Activated CD4-positive, alpha-beta T cell treated with anti-CD3 and anti-CD28 coated beads, Interleukin-2, amount 10 ng/mL, durations not matched to agents 7 days and 5 days (primary cell): ENCODE data around the gene ARHGAP30. TPM values are rescaled to one million over a fixed set of nuclear protein-coding genes. Genes with fewer than 3 reads are reported as not detected.
"Not testable (repeated sequence)": the region's sequence is repeated elsewhere in the genome, so short reads cannot be mapped to it uniquely, and the experiment has no call there.

Experiments used
- CTCF ChIA-PET: fragments of 350-600 bp; sonication (Branson Sonifier 250); formaldehyde crosslinking; loops from one replicate; lab custom pipeline; 2021; ENCODE audit warnings: antibody characterized with exemption; lab: Charles Lee
- POLR2A ChIA-PET: fragments of 350-600 bp; sonication (Branson Sonifier 250); formaldehyde crosslinking; loops from one replicate; lab custom pipeline; 2021; ENCODE audit warnings: antibody characterized with exemption; lab: Charles Lee
- DNase-seq: peaks from one replicate; pipeline ENCODE4 v3.0.0-alpha.2; 2020
- H3K27ac Mint-ChIP-seq: one replicate; pipeline ENCODE4 v1.8.0; 2021; ENCODE audit warnings: mild to moderate bottlenecking, moderate library complexity, mixed read lengths
- H3K27me3 Mint-ChIP-seq: one replicate; pipeline ENCODE4 v1.8.0; 2021; ENCODE audit warnings: mixed read lengths
- H3K36me3 Mint-ChIP-seq: one replicate; pipeline ENCODE4 v1.8.0; 2021; ENCODE audit warnings: low read depth, mixed read lengths
- H3K4me1 Mint-ChIP-seq: one replicate; pipeline ENCODE4 v1.8.0; 2021; ENCODE audit warnings: mixed read lengths
- H3K4me3 Mint-ChIP-seq: one replicate; pipeline ENCODE4 v1.8.0; 2021; ENCODE audit warnings: mild to moderate bottlenecking, moderate library complexity, mixed read lengths
- H3K9me3 Mint-ChIP-seq: one replicate; pipeline ENCODE4 v1.8.0; 2021; ENCODE audit warnings: mixed read lengths
- total RNA-seq, 2 experiments: library from RNA; stranded (reverse); gene quantifications; one replicate each; pipeline ENCODE4 v1.2.3, GENCODE V29; 2021

Gene ARHGAP30
- total RNA-seq, 2 experiments from 2014 or later = 244 to 304 TPM

DNA sequence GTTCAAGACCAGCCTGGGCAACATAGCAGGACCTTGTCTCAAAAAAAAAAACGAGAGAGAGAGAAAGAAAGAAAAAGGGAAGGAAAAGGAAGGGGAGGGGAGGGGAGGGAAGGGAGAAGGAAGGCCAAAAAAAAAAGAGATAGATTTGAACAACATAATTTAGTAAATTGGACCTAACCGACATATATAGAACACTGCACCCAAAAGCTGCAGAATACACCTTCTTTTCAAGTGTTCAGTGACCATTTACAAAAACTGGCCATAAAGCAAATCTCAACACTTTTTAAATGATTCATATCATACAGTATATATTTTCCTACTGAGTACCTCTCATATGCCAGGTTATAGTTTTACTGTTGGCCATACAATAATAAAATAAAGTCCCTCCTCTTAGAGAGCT is 37.8 kb downstream of the ARHGAP30 start:
- no peak for DNase-seq
- POLR2A ChIA-PET = interaction anchor here (1.5 kb wide), 1 partner anchor 14 kb away, joined by 4 read pairs; the partner anchor contains the start of gene USF1
- no peak overlapping the region for H3K27ac Mint-ChIP-seq

DNA sequence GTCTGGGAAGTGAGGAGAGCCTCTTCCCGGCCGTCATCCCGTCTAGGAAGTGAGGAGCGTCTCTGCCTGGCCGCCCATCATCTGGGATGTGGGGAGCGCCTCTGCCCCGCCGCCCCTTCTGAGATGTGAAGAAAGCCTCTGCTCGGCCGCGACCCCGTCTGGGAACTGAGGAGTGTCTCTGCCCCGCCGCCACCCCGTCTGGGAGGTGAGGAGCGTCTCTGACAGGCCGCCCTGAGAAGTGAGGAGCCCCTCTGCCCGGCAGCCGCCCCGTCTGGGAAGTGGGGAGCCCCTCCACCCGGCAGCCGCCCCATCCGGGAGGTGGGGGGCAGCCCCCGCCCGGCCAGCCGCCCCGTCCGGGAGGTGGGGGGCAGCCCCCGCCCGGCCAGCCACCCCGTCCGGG is 40.2 kb downstream of the ARHGAP30 start:
- CTCF ChIA-PET, H3K27me3 Mint-ChIP-seq, H3K9me3 Mint-ChIP-seq, H3K27ac Mint-ChIP-seq, H3K36me3 Mint-ChIP-seq, H3K4me1 Mint-ChIP-seq, POLR2A ChIA-PET, DNase-seq, H3K4me3 Mint-ChIP-seq: not testable (repeated sequence)

More for the DNA sequence above, 37.8 kb downstream of the ARHGAP30 start:
- H3K4me1 Mint-ChIP-seq = peaks cover 7% of the 10 kb centered on the region
- no peaks in the 10 kb centered on the region for H3K9me3 Mint-ChIP-seq
- CTCF ChIA-PET = interaction anchor here (0.7 to 4.2 kb wide), 3 partner anchors 10 to 65 kb away, joined by 3 to 19 read pairs (median 4); partner anchors contain the start of gene F11R
- H3K27me3 Mint-ChIP-seq = no peaks in the 10 kb centered on the region
- H3K4me3 Mint-ChIP-seq = no peak overlapping the region
- no peaks in the 10 kb centered on the region for H3K36me3 Mint-ChIP-seq

DNA sequence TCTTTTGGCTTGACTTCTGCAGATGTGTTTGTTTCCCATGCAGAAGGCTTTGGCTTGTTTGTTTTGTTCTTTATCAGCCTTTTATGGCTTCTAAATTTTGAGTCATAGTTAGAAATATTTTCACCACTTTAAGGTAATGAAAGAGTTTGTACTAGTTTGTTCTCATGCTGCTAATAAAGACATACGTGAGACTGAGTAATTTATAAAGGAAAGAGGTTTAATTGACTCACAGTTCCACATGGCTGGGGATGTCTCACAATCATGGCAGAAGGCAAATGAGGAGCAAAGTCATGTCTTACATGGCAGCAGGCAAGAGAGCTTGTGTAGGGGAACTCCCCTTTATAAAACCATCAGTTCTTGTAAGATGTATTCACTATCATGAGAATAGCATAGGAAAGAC is 42.7 kb downstream of the ARHGAP30 start:
- H3K4me3 Mint-ChIP-seq, H3K9me3 Mint-ChIP-seq, POLR2A ChIA-PET, H3K4me1 Mint-ChIP-seq, H3K27me3 Mint-ChIP-seq, H3K27ac Mint-ChIP-seq, H3K36me3 Mint-ChIP-seq, DNase-seq: not testable (repeated sequence)
- CTCF ChIA-PET = interaction anchor here (0.6 to 2.0 kb wide), 3 partner anchors 10 to 74 kb away, joined by 3 to 7 read pairs (median 4); no protein-coding TSS in a partner anchor

DNA sequence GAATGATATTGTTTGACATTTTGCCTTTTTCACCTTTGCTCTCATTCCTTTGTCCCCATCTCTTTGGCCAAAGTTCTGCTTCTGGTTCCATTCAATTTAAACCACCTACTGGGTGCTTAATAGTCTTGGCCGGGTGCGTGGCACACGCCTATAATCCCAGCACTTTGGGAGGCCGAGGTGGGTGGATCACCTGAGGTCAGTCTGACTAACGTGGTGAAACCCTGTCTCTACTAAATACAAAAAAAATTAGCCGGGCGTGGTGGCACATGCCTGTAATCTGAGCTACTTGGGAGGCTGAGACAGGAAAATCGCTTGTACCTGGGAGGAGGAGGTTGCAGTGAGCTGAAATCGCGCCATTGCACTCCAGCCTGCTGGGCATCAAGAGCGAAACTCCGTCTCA is 47.3 kb downstream of the ARHGAP30 start:
- POLR2A ChIA-PET, H3K36me3 Mint-ChIP-seq, DNase-seq, H3K27me3 Mint-ChIP-seq, H3K9me3 Mint-ChIP-seq, H3K27ac Mint-ChIP-seq: not testable (repeated sequence)
- CTCF ChIA-PET = interaction anchor here (0.8 to 3.7 kb wide), 5 partner anchors 9 to 76 kb away, joined by 3 to 19 read pairs (median 5); partner anchors contain the start of genes KLHDC9 and TSTD1
- H3K4me1 Mint-ChIP-seq = peaks cover 29% of the 10 kb centered on the region
- peak overlapping the region; percentile 4 for H3K4me3 Mint-ChIP-seq

DNA sequence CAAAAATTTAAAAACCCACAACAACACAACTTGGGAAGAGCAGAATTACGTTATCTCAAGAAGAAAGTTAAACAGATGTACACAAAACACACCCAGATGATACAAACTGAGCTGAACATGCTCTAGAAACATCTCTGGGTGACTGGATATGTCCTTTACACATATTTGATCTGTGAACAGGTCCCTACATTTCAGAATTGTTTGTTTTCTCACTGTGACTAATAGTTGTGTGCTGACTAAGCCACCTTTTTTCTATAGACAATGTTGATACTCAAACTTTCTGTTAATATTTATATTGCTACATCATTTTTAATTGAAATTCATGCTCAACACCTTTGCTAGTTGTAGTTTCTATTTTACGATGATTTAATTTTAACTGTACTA is 47.7 kb downstream of the ARHGAP30 start:
- DNase-seq = no peak
- Mint-ChIP-seq H3K27ac (no peak overlapping the region), H3K9me3 (no peaks in the 10 kb centered on the region), H3K4me3 (peak overlapping the region; percentile 92), H3K36me3 (peaks cover 2% of the 10 kb centered on the region), H3K27me3 (peaks cover 2% of the 10 kb centered on the region), H3K4me1 (peaks cover 29% of the 10 kb centered on the region)
- POLR2A ChIA-PET = no interaction called here
- CTCF ChIA-PET = interaction anchor here (0.5 to 3.7 kb wide), 5 partner anchors 10 to 81 kb away, joined by 3 to 19 read pairs (median 5); partner anchors contain the start of gene TSTD1

DNA sequence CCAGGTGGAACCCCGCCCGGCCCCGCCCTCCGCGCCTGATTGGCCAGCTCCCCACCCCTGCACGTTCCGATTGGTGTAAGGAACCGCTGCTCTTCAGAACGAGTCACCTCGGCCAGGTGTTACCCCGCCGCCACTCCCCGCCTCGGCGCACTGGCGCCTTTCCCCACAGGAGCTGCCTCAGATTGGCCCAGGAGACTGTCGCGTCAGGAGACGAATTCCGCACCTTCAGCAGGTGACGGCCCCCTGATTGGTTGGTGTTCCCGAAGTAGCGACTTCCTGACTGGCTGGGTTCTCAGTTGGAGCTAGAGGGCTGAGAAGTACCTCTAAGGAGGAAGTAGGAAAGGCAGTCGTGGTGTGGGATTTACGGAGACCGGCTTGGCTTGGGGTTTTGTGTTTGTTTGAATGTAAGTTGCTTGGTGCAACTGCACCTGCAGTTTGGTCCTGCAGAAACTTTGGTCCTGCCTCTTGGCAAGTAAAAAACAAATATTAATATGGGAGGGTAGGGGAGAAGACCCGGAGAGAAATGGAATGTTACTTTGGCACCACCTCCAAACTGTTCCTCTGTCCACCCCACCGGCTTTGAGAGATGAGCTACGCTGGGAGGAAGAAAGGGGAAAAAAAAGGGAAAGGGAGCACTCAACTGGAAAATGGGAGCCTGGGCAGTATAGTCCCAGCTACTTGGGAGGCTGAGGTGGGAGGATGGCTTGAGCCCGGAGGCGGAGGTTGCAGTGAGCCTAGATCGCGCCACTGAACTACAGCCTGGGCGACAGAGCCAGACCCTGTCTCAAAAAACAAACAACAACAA is 48.3 kb downstream of the ARHGAP30 start:
- Mint-ChIP-seq H3K4me1 (peaks cover 31% of the 10 kb centered on the region), H3K27ac (peak overlapping the region; percentile 93), H3K36me3 (peaks cover 2% of the 10 kb centered on the region), H3K9me3 (no peaks in the 10 kb centered on the region), H3K27me3 (peaks cover 2% of the 10 kb centered on the region), H3K4me3 (peak overlapping the region; percentile 92)
- DNase-seq = peak; percentile 88
- ChIA-PET POLR2A (interaction anchor here (0.6 to 1.4 kb wide), 5 partner anchors 16 to 159 kb away, joined by 3 to 8 read pairs (median 3); partner anchors contain the start of genes ARHGAP30, CD244 and USF1), CTCF (interaction anchor here (0.5 to 3.7 kb wide), 10 partner anchors 8 to 185 kb away, joined by 3 to 19 read pairs (median 4); partner anchors contain the start of gene TSTD1)

DNA sequence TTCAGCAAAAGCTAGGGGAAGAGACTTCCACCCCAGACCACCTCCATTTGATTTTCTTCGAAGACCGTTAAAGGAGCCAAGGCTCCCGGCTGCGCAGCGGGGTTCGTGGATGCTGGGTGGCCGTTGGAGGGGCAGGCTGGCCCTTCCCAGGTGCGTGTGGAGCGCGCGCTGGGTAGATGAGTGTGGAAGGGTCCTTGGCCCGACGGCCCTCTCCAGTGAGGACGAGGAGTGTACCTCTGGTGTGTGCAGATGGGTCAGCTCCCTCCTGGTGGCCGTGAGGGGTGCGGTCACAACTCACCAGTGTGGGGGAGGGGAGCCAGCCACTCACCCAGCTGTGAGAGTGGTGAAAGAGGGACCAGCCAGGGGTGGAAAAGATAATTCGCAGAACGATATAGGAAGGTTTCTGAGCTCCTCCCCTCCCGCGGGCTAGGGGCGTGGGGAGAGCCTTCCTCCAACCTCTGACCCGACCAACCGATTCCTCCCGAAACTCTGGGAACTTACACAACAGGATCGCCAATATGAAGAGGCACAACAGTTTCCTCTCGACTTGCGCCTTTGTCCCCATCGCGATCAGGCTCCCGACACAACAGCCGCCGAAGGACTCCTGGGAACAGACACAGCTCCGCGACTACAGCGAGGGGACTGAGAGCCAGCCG is 49.1 kb downstream of the ARHGAP30 start, which contains the start of gene F11R:
TSS of gene F11R (minus strand) at position 644 of the 656 bp plus-strand sequence. CDS start at position 565, 79 bp downstream.
- peaks cover 2% of the 10 kb centered on the region for H3K36me3 Mint-ChIP-seq
- H3K27ac Mint-ChIP-seq = peak within 1 kb of the TSS; percentile 93
- peaks cover 31% of the 10 kb centered on the region for H3K4me1 Mint-ChIP-seq
- ChIA-PET CTCF (interaction anchor here (0.6 to 3.7 kb wide), 10 partner anchors 7 to 184 kb away, joined by 3 to 19 read pairs (median 4); partner anchors contain the start of gene TSTD1), POLR2A (interaction anchor here (0.6 to 1.4 kb wide), 5 partner anchors 25 to 158 kb away, joined by 3 to 8 read pairs (median 3); partner anchors contain the start of genes ARHGAP30, CD244 and USF1)
- peak; percentile 41 for DNase-seq
- H3K9me3 Mint-ChIP-seq = no peaks in the 10 kb centered on the region
- peak within 1 kb of the TSS; percentile 92 for H3K4me3 Mint-ChIP-seq
- H3K27me3 Mint-ChIP-seq = peaks cover 2% of the 10 kb centered on the region

DNA sequence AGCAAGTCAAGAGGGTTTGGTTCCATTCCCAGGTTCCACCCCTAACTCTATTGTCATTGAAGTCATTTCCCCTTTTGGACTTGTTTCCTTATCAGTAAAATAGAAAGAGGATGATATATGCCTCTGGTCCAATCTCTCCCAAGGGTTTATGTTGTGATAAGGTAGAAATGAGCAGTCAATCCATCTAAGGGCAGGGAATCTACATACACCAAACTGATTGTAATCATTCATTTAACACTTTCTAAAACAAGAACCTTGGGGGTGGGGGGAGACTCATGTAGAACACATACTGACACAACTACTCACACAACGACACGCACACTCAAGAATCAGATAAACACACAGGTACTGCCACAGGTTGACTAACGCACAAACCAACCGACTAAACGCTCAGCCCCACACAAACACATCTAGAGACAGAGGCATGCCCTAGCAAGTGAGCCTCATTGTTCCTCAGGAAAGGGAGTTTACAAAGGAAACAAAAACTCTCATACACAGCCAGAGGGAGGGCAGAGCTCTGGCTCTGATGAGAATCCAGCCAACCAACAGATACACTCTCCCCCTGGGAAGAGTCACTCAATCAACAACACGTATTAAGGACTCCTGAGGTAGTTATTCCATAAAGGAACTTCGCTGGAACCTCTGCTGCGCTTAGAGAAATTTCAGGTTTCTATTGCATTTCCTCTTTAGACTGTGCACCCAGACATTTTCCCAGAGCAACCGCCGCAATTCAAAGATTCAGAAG is 49.8 kb downstream of the ARHGAP30 start:
- Mint-ChIP-seq H3K27ac (peak overlapping the region; percentile 93), H3K9me3 (no peaks in the 10 kb centered on the region), H3K4me1 (peaks cover 31% of the 10 kb centered on the region), H3K27me3 (peaks cover 2% of the 10 kb centered on the region), H3K36me3 (peaks cover 2% of the 10 kb centered on the region), H3K4me3 (peak overlapping the region; percentile 92)
- DNase-seq = no peak
- ChIA-PET CTCF (interaction anchor here (0.7 to 3.7 kb wide), 6 partner anchors 12 to 183 kb away, joined by 3 to 19 read pairs (median 6); partner anchors contain the start of gene TSTD1), POLR2A (interaction anchor here (0.6 to 1.4 kb wide), 3 partner anchors 26 to 147 kb away, joined by 3 to 8 read pairs (median 4); partner anchors contain the start of genes ARHGAP30 and USF1)

DNA sequence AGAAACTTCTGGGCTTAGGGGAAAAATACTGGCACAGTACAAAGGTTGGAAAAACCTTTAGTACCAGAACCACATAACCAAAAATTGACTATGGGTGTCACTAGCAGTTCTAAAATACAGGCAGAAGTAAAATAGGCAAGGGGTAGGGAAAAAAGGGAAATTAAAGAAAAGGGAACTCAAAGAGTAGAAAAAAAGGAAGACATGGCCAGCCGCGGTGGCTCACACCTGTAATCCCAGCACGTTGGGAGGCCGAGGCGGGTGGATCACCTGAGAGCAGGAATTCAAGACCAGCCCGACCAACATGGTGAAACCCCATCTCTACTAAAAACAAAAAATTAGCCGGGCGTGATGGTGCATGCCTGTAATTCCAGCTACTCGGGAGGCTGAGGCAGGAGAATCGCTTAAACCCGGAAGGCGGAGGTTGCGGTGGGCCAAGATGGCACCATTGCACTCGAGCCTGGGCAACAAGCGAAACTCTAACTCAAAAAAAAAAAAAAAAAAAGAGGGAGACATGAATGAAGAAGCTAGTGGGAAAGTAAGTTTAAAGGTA is 50.5 kb downstream of the ARHGAP30 start:
- CTCF ChIA-PET = interaction anchor here (0.6 to 1.5 kb wide), 4 partner anchors 13 to 29 kb away, joined by 3 read pairs; no protein-coding TSS in a partner anchor
- H3K36me3 Mint-ChIP-seq, POLR2A ChIA-PET, H3K27me3 Mint-ChIP-seq, H3K27ac Mint-ChIP-seq, DNase-seq, H3K9me3 Mint-ChIP-seq: not testable (repeated sequence)
- H3K4me3 Mint-ChIP-seq = peak overlapping the region; percentile 92
- peaks cover 35% of the 10 kb centered on the region for H3K4me1 Mint-ChIP-seq

DNA sequence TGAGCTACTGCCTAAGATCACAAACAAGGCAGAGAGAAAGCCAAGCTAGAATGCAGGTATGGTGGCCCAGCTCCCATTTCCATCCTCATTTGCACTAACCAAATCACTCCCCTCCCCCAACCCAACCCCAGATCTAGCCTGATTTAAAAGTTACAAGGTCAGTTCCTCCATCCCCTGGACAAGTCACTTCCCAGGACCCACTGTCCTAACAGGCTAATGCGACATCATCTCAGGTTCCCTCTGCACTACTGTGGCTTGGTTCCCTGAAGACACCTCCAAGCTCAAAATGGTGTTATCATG is 51.1 kb downstream of the ARHGAP30 start:
- H3K4me3 Mint-ChIP-seq = no peak overlapping the region
- no peak for DNase-seq
- ChIA-PET POLR2A (no interaction called here), CTCF (interaction anchor here (0.6 to 1.5 kb wide), 4 partner anchors 13 to 28 kb away, joined by 3 read pairs; no protein-coding TSS in a partner anchor)
- H3K27me3 Mint-ChIP-seq = peaks cover 2% of the 10 kb centered on the region
- H3K4me1 Mint-ChIP-seq = peaks cover 39% of the 10 kb centered on the region
- H3K9me3 Mint-ChIP-seq = no peaks in the 10 kb centered on the region
- H3K36me3 Mint-ChIP-seq = peaks cover 2% of the 10 kb centered on the region
- no peak overlapping the region for H3K27ac Mint-ChIP-seq

DNA sequence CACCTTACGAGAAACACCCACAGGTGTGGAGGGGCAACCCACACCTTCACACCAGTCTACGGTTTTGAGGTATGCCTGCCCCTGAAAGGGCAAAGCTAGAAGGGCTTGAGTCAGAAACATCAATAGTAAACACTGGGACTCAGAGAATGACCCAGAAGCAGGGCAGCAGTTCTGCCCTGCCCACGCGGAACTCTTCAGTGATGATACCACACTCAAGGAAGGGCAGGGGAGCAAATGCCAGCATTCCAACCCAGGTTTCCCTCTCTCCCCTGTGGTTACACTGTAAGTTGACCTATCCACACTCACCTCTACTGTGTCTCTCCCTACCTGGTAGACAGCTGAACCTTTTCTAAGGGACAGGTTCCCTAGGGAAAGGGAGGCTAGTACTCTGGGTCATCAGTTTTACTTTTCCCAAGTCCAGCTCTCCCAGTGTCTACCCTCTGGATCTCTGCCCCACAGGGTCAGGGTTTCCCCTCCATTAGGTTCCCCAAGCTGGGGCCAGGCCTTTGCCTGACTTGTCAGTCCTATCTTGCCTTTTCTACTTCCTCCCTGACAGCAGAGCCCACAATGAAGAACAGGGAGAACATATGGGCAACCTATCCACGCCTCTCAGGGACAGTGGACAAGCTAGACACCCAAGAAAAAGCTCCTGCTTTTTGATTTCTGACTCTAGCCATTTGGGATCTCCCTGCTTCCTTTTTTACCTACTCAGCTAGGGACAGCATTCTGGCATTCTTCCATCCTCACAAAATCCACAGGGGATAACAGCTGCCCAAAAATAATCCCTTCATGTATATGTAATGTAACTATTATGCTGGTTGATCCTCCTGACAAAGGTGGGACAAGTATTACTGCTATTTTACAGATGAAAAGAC is 51.7 kb downstream of the ARHGAP30 start:
- CTCF ChIA-PET = interaction anchor here (0.6 to 1.5 kb wide), 5 partner anchors 12 to 28 kb away, joined by 3 to 4 read pairs (median 3); no protein-coding TSS in a partner anchor
- Mint-ChIP-seq H3K36me3 (peaks cover 2% of the 10 kb centered on the region), H3K27ac (no peak overlapping the region), H3K9me3 (no peaks in the 10 kb centered on the region), H3K4me1 (peaks cover 45% of the 10 kb centered on the region), H3K27me3 (peaks cover 2% of the 10 kb centered on the region), H3K4me3 (no peak overlapping the region)
- DNase-seq = no peak
- POLR2A ChIA-PET = no interaction called here
